ENCODE measurements around the gene MRTFB.
"Not testable (repeated sequence)": the region's sequence is repeated elsewhere in the genome, so short reads cannot be mapped to it uniquely, and the experiment has no call there.

The MRTFB gene

GRCh38 chr16:14140923-14141322 lies 69.8 kb downstream of the MRTFB start:
- no peak for DNase-seq

- DNase-seq: no peak
Observed at GRCh38 chr16:14146445-14146844, 75.3 kb downstream of the MRTFB start.

- no peak for DNase-seq
Observed at GRCh38 chr16:14148016-14148415, 76.9 kb downstream of the MRTFB start.

- peak; percentile 34 for DNase-seq
Observed at GRCh38 chr16:14148569-14148968, 77.5 kb downstream of the MRTFB start.

DNA sequence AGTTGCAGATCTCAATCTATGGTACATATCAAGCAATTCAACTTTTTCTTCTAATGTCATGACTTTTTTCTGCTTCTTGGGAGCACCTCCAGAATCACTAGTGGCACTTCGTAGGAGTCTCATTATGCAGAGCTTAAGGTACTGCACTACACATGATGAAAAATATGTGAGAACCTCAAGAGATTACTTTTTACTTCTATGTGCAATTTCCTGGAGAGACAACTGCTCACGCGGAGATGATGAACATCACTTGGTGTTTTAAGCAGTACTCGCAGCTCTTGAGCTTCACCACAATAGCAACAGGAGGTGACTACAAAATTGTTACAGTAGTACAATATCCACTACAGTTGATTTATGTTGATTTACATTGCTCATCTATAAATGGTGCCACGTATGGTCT lies 79.7 kb downstream of the MRTFB start:
- no peak for DNase-seq

- peak; percentile 54 for DNase-seq
Observed at GRCh38 chr16:14151256-14152030, 80.3 kb downstream of the MRTFB start.

- no peak for DNase-seq
Observed at GRCh38 chr16:14155572-14156190, 84.6 kb downstream of the MRTFB start.

GRCh38 chr16:14164916-14165662 lies 94.0 kb downstream of the MRTFB start:
- no peak for DNase-seq

DNA sequence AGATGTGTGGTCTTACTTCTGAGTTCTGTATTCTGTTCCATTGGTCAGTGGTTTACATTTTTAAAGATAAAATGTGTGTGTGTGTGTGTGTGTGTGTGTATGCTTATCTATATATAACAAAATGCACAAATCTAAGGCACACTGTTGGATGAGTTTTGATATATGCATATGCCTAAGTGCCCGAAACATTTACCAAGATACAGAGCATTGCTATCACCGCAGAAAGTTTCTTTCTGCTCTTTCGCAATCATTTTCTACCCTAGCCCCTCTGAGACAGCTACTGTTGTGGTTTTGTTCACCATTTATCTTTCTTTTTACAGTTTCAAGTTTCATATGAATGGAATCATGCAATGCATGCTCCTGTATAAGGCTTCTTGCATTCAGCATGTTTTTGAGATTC lies 97.0 kb downstream of the MRTFB start:
- peak; percentile 21 for DNase-seq

DNA sequence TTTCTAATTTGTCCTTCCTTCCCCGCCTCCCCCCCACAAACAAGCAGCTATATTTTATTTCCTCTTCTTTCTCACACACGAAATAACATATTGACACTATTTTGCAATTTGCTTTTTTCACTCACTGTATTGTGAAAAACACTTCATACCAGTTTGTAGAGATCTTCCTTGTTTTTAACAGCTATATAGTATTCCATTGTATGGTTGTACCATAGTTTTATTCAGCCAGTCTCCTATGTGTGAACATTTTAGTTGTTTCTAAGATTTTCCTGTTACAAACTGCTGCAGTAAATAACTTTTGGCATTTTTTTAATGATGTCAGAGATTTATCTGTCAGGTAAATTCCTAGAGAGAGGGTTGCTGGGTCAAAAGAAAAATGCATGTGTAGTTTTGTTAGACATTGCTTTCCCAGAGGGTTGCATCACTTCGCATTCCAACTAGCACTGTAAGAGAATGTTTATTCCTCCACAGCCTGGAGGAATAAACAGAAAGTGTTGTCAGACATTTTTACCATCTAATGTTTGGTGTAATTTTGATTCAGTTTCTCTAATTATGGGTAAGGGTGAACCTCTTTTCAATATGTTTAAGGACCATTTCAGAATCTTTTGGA lies 101.2 kb downstream of the MRTFB start:
- DNase-seq: peak; percentile 29

- peak; percentile 31 for DNase-seq
Observed at GRCh38 chr16:14175086-14175485, 104.0 kb downstream of the MRTFB start.

GRCh38 chr16:14177704-14178103 lies 106.6 kb downstream of the MRTFB start:
- no peak for DNase-seq

GRCh38 chr16:14179116-14179515 lies 108.0 kb downstream of the MRTFB start:
- peak; percentile 10 for DNase-seq

DNA sequence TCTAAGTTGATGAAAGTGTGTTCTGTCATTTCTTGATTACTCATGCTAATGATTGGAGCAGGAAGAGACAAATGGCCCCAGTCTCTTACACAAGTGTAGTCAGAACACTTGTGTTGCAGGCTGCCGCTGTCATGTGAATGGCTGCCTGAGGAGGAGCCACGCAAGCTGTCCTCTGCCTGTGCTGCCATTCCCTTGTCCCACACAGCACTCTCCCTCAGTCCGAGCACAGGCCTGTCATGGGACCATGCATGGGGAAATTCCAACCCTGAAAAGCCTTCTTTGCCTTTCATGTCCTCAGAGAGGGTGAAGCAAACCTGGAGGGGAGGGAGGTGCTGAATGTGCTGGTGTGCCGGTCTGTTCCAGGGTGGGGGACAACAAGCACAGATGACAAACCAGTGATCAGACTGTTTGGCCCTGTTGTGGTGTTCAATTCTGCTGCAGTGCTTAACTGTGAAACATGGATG lies 109.4 kb downstream of the MRTFB start:
- DNase-seq: peak; percentile 29

DNA sequence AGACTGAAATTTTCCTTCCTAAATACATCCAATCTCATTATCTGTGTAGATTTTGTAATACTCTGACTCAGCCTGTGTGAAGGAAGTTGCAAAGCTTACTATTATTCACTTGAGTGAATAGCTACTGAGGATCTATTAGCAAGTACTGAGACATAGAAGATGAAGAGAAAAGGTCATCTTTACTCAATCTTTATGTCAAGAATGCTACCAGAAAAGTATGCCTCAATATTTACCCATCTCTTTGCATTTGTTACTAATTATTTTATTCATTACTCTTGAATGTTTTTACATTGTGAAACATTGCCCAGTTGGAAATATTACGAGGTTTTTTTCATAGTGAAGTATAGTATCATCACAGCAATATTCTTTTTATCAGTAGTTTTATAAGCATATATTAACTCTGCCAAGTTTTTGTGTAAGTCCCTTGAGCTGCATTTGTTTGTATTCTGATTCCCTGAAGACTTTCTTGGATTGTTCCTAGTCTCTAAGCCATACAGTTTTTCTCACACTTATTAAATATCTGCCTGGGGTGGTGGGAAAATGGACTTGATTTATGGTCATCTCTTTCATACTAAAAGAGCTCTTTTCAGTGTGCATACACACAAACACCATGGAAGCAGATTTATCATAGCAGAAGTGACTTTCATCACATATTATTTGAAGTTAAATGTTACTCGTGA lies 110.4 kb downstream of the MRTFB start:
- DNase-seq: peak; percentile 87

GRCh38 chr16:14182999-14183398 lies 111.9 kb downstream of the MRTFB start:
- no peak for DNase-seq

DNA sequence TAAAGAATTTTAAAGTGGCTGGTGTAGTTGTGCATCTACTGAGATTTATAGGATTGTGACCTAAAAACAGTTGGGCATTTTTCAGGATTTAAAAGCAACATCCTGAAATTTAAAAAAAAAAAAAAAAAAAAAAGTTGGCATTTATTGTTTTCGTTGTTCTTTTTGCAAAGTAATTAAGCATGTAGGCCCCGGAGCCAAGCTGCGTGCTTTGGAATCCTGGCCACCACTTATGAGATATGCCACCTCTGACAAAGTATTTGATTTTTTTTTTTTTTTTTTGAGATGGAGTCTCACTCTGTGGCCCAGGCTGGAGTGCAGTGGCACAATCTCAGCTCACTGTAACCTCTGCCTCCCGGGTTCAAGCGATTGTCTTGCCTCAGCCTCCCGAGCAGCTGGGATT lies 112.8 kb downstream of the MRTFB start:
- not testable (repeated sequence) for DNase-seq

DNA sequence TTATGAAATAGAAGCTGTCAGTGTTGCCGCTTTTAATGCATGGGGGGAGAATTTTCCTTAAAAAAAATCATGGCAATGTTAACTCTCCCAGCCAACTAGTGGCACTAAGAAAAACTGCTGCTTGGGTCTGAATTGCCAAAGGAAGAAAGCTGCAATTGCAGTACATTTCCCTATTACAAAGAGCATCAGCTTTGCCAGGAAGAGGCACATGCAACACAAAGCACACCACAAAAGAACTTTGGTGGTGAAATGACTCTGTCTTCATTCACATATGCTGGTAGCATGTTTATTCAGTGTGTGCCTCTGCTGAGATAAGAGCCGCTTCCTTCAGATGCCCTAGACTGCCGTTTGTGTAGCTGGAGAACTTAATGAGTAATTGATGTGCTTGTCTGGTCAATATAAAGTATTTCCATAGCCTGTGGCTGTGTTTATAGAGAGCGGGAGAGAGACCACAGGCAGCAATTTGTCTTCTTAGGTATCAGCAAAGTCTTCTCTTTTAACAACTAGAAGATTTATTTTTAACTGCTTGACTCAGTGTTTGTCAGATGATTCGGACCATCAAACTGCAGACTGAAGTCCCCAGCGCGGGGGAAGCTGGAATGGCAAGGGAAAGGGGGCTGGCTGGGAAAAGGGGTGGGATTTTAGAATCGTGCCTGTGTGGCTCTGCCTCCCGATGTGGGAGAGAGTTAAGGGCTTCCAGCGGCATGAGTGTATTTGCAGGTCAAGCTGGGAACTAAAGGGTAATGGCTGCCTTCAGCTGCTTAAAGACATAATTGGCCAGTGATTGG lies 115.1 kb downstream of the MRTFB start:
- peak; percentile 91 for DNase-seq

GRCh38 chr16:14186795-14187221 lies 115.7 kb downstream of the MRTFB start:
- DNase-seq: no peak

DNA sequence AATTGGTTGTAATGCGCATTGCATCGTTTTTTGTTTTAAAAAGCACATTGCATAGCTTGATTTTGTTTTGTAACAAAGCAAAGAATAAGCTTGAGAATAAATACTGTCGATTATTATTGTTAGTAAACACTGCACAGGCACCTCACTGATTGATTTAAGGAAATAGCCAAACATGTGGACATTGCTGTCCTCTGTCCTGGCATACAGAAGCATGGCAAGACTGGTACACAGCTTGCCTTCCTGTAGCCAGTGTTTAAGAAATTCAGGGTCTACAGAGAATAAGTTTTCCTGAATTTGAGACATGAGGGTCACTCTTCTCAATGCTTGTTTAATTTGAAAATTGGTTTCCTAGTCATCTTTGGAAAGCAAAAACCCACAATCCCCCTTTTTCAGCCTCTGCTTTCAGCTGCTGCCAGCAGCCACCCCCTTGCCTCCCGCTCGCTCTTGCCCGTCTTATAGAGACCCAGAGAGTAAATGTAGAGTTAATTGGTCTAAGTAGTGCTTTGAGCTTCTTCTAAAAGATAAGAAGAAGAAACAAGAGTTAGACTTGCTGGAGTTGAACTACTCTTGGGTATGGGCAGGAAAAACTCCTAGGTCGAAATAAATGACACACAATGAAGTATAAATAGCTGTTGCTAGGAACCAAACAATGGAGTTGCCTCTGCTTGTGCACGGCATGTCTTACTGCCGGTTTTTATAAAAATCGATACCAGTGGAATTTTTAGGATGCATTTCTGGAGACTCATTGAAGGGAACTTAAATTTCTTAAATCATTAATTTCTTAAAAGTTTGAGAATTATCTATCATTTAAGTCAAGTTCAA lies 116.6 kb downstream of the MRTFB start:
- DNase-seq: no peak

DNA sequence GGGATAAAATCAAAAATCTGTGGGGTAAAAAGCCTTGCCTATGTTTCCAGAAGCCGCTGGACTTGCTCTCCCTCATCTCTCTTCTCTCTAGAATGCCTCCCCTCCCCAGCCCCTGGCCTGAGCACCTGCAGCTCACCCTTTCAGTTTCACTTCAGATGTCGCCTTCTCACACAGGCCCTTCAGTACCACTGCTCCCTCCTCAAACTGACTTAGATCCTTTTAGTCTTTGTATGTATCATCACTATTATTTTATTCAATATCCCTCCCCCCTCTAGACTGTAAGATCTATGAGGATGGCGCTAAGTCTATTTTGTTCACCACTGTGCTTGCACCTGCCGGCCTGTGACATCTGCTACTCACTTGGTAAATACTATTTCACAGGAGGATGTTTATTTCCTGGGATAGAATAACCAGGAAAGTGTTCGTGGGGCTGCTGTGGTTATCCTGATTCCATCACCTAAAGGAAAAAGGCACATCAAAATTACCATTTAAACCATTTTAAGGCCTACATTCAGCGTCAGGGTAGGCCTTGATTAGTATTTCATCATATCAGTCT lies 122.3 kb downstream of the MRTFB start:
- no peak for DNase-seq
